Prostate gland (tissue), 2 donors: ENCODE data around the gene PPM1J. TPM values are rescaled to one million over a fixed set of nuclear protein-coding genes. Genes with fewer than 3 reads are reported as not detected.

Source experiments
- DNase-seq: peaks from one replicate; pipeline ENCODE4 v3.0.0-alpha.2; 2019; ENCODE audit warnings: low spot score
- H3K27ac ChIP-seq, 2 donors: fragments of 200-600 bp; sonication (generic); 2 replicates each; pipeline ENCODE4 v1.5.1; 2017 to 2019
- H3K27me3 ChIP-seq: fragments of 200-600 bp; sonication (generic); replicated peaks from 2 replicates; pipeline ENCODE4 v1.5.1; 2019; ENCODE audit not compliant: insufficient read depth
- H3K36me3 ChIP-seq, 2 donors: fragments of 200-600 bp; sonication (generic); 1 replicate in 1 of 2; 2 replicates in 1 of 2; pipeline versions ENCODE4 v1.5.1 to v1.8.1; 2017 to 2019
- H3K4me1 ChIP-seq: fragments of 200-600 bp; sonication (generic); replicated peaks from 2 replicates; pipeline ENCODE4 v1.5.1; 2019
- H3K4me3 ChIP-seq, 2 donors: fragments of 200-600 bp; sonication (generic); 2 replicates each; pipeline ENCODE4 v1.5.1; 2017 to 2019
- H3K9me3 ChIP-seq: fragments of 200-600 bp; sonication (generic); 2 replicates; pipeline ENCODE4 v1.5.1; 2017
- CTCF ChIP-seq, 4 experiments: fragments of 200-600 bp in 2 of 4; fragments of 450-650 bp in 2 of 4; sonication (generic) in 2 of 4; IDR thresholded peaks; 1 replicate in 3 of 4; 2 replicates in 1 of 4; pipeline ENCODE4 v1.5.1; 2016 to 2019; ENCODE audit warnings: antibody characterized with exemption in 4 of 4, mild to moderate bottlenecking in 2 of 4, moderate library complexity in 2 of 4
- POLR2A ChIP-seq: fragments of 450-650 bp; IDR thresholded peaks from one replicate; pipeline ENCODE4 v1.6.1; 2016; ENCODE audit warnings: antibody characterized with exemption, mild to moderate bottlenecking
- POLR2AphosphoS5 ChIP-seq: sonication (generic); formaldehyde crosslinking; IDR thresholded peaks from one replicate; pipeline ENCODE4 v1.6.1; 2017; ENCODE audit warnings: antibody characterized with exemption
- WGBS: methylation state at CpG from one replicate; pipeline ENCODE4 v1.1.5; 2018; 5-methylcytosine and 5-hydroxymethylcytosine counted together
- intact Hi-C: fragments of 100-400 bp; cut with DNase I; formaldehyde crosslinking; loops from one replicate; pipeline ENCODE4 v1.14.2; 2022
- total RNA-seq, 2 donors: library from RNA; depleted of rRNA; stranded (reverse); fragments of >200 nt; gene quantifications; one replicate each; pipeline ENCODE4 v1.1.0, GENCODE V29; 2016

Gene PPM1J
- total RNA-seq, 2 donors from 2014 or later, result 2.0 to 16.8 TPM

- WGBS, result 93% methylated on average over 9 of the region's 9 CpGs
- no peaks in the 10 kb centered on the region for H3K27me3 ChIP-seq
- H3K36me3 ChIP-seq, result peaks cover 0 to 18% of the 10 kb centered on the region in 2 donors
- TF ChIP-seq POLR2A (no peak), POLR2AphosphoS5 (no peak), CTCF (IDR thresholded peaks at IDR 0.05) (no peak)
- H3K27ac ChIP-seq, result no peak overlapping the region
- no peak for DNase-seq
- H3K4me1 ChIP-seq, result peaks cover 22% of the 10 kb centered on the region
- no peaks in the 10 kb centered on the region for H3K9me3 ChIP-seq
- intact Hi-C loops, result no loop called here
- H3K4me3 ChIP-seq, result no peak overlapping the region
Measured at GRCh38 chr1:112695276-112695675, 19.9 kb downstream of the PPM1J start.

GRCh38 chr1:112694363-112694929 lies 20.7 kb downstream of the PPM1J start:
- TF ChIP-seq CTCF (IDR thresholded peaks at IDR 0.05) (no peak), POLR2AphosphoS5 (no peak), POLR2A (no peak)
- peaks cover 13% of the 10 kb centered on the region for H3K4me1 ChIP-seq
- intact Hi-C loops, result no loop called here
- no peaks in the 10 kb centered on the region for H3K9me3 ChIP-seq
- H3K36me3 ChIP-seq, result peaks cover 0 to 22% of the 10 kb centered on the region in 2 donors
- H3K4me3 ChIP-seq, result no peak overlapping the region
- 85% methylated on average over 15 of the region's 15 CpGs for WGBS
- no peaks in the 10 kb centered on the region for H3K27me3 ChIP-seq
- H3K27ac ChIP-seq, result no peak overlapping the region
- DNase-seq, result no peak

GRCh38 chr1:112693821-112694220 lies 21.3 kb downstream of the PPM1J start:
- 91% methylated on average over 6 of the region's 6 CpGs for WGBS
- Histone ChIP-seq H3K9me3 (no peaks in the 10 kb centered on the region), H3K36me3 (peaks cover 0 to 22% of the 10 kb centered on the region in 2 donors), H3K4me1 (peaks cover 7% of the 10 kb centered on the region), H3K4me3 (no peak overlapping the region), H3K27me3 (no peaks in the 10 kb centered on the region), H3K27ac (no peak overlapping the region)
- DNase-seq, result no peak
- TF ChIP-seq POLR2AphosphoS5 (no peak), CTCF (IDR thresholded peaks at IDR 0.05) (no peak), POLR2A (no peak)
- intact Hi-C loops, result no loop called here

- H3K4me3 ChIP-seq, result no peak overlapping the region
- TF ChIP-seq POLR2AphosphoS5 (no peak), POLR2A (no peak), CTCF (IDR thresholded peaks at IDR 0.05) (no peak)
- DNase-seq, result no peak
- WGBS, result 95% methylated on average over 5 of the region's 5 CpGs
- no peaks in the 10 kb centered on the region for H3K4me1 ChIP-seq
- peaks cover 0 to 22% of the 10 kb centered on the region in 2 donors for H3K36me3 ChIP-seq
- intact Hi-C loops, result no loop called here
- no peaks in the 10 kb centered on the region for H3K9me3 ChIP-seq
- no peak overlapping the region for H3K27ac ChIP-seq
- no peaks in the 10 kb centered on the region for H3K27me3 ChIP-seq
Measured at GRCh38 chr1:112692681-112693080, 22.5 kb downstream of the PPM1J start.

- H3K36me3 ChIP-seq, result peaks cover 0 to 13% of the 10 kb centered on the region in 2 donors
- no peaks in the 10 kb centered on the region for H3K9me3 ChIP-seq
- H3K27me3 ChIP-seq, result no peaks in the 10 kb centered on the region
- TF ChIP-seq CTCF (IDR thresholded peaks at IDR 0.05) (no peak), POLR2AphosphoS5 (no peak), POLR2A (no peak)
- intact Hi-C loops, result no loop called here
- no peak for DNase-seq
- no peak overlapping the region for H3K27ac ChIP-seq
- no peaks in the 10 kb centered on the region for H3K4me1 ChIP-seq
- H3K4me3 ChIP-seq, result no peak overlapping the region
- 90% methylated on average over 11 of the region's 11 CpGs for WGBS
Measured at GRCh38 chr1:112689842-112690237, 25.3 kb downstream of the PPM1J start.
